B cell (primary cell): Measurements from ENCODE around the gene TFB1M. TPM values are rescaled to one million over a fixed set of nuclear protein-coding genes. Genes with fewer than 3 reads are reported as not detected.

Experiments used
- ATAC-seq: fragments of 200-7000 bp; cut with Tn5 transposase; one replicate; pipeline ENCODE4 v1.10.0; 2021; ENCODE audit warnings: low read depth, mild to moderate bottlenecking, moderate number of reproducible peaks, moderate library complexity
- CTCF ChIA-PET: fragments of 350-600 bp; sonication (Branson Sonifier 250); formaldehyde crosslinking; loops from one replicate; lab custom pipeline; 2021; ENCODE audit warnings: antibody characterized with exemption, inconsistent platforms; lab: Charles Lee
- POLR2A ChIA-PET: fragments of 350-600 bp; sonication (Branson Sonifier 250); formaldehyde crosslinking; loops from one replicate; lab custom pipeline; 2021; ENCODE audit warnings: antibody characterized with exemption; lab: Charles Lee
- DNase-seq: peaks from one replicate; pipeline ENCODE4 v3.0.0; 2013
- H2AFZ ChIP-seq: 2 replicates; pipeline ENCODE4 v1.6.1; 2012; ENCODE audit warnings: mild to moderate bottlenecking, low read depth, low read length; ENCODE audit not compliant: insufficient read depth, poor library complexity, severe bottlenecking
- H3K27ac ChIP-seq, 2 donors: 1 replicate in 1 of 2; 2 replicates in 1 of 2; pipeline ENCODE4 v1.5.1; 2012 to 2013; ENCODE audit warnings: low read length in 2 of 2, mild to moderate bottlenecking in 2 of 2, moderate library complexity in 1 of 2
- H3K27me3 ChIP-seq, 4 experiments: fragments of 200-600 bp in 1 of 4; sonication (generic) in 1 of 4; replicated peaks in 1 of 4; 1 replicate in 2 of 4; 2 replicates in 2 of 4; pipeline versions ENCODE4 v1.6.1 to v1.7.0; 2013 to 2016; ENCODE audit warnings: low read length in 3 of 4, mild to moderate bottlenecking in 2 of 4, mixed read lengths in 1 of 4, moderate library complexity in 1 of 4; ENCODE audit not compliant: insufficient read depth in 4 of 4, control insufficient read depth in 3 of 4; ENCODE audit errors: control extremely low read depth in 1 of 4
- H3K36me3 ChIP-seq, 2 experiments: replicated peaks in 1 of 2; 1 replicate in 1 of 2; 2 replicates in 1 of 2; pipeline versions ENCODE4 v1.6.1 to v1.7.1; 2013; ENCODE audit warnings: low read length in 1 of 2; ENCODE audit not compliant: insufficient read depth in 2 of 2, control insufficient read depth in 1 of 2; ENCODE audit errors: control extremely low read depth in 1 of 2, extremely low read depth in 1 of 2
- H3K4me1 ChIP-seq, 2 donors: fragments of 200-600 bp in 1 of 2; sonication (generic) in 1 of 2; 1 replicate in 1 of 2; 2 replicates in 1 of 2; pipeline versions ENCODE4 v1.5.1 to v1.6.1; 2013 to 2017; ENCODE audit warnings: low read length in 2 of 2; ENCODE audit not compliant: control insufficient read depth in 2 of 2, insufficient read depth in 2 of 2
- H3K4me2 ChIP-seq: replicated peaks from 2 replicates; pipeline ENCODE3; 2012; ENCODE audit warnings: mild to moderate bottlenecking, low read depth, low read length; ENCODE audit not compliant: poor library complexity, severe bottlenecking
- H3K4me3 ChIP-seq, 5 experiments: fragments of 200-600 bp in 1 of 5; sonication (generic) in 1 of 5; 1 replicate in 3 of 5; 2 replicates in 2 of 5; pipeline versions ENCODE4 v1.5.1 to v1.7.0; 2011 to 2016; ENCODE audit warnings: low read length in 4 of 5, mild to moderate bottlenecking in 4 of 5, low read depth in 2 of 5, control low read depth in 1 of 5, moderate library complexity in 1 of 5; ENCODE audit not compliant: insufficient read depth in 1 of 5; ENCODE audit errors: control extremely low read depth in 1 of 5, extremely low read depth in 1 of 5
- H3K79me2 ChIP-seq: fragments of 200-600 bp; sonication (generic); one replicate; pipeline ENCODE4 v1.6.0; 2016; ENCODE audit warnings: low read length; ENCODE audit not compliant: control insufficient read depth, insufficient read depth
- H3K9ac ChIP-seq: fragments of 200-600 bp; sonication (generic); 2 replicates; pipeline ENCODE4 v1.6.1; 2017; ENCODE audit warnings: mild to moderate bottlenecking, low read length, moderate library complexity
- H3K9me3 ChIP-seq, 3 donors: one replicate each; pipeline versions ENCODE4 v1.6.1 to v1.7.1; 2013; ENCODE audit warnings: low read length in 2 of 3; ENCODE audit not compliant: control insufficient read depth in 2 of 3, insufficient read depth in 1 of 3; ENCODE audit errors: control extremely low read depth in 1 of 3
- H4K20me1 ChIP-seq: 2 replicates; pipeline ENCODE4 v1.6.0; 2012; ENCODE audit warnings: mild to moderate bottlenecking, low read length; ENCODE audit not compliant: insufficient read depth, control insufficient read depth, poor library complexity, severe bottlenecking
- H3K27ac Mint-ChIP-seq: one replicate; pipeline ENCODE4 v1.8.0; 2021; ENCODE audit warnings: mixed read lengths
- H3K27me3 Mint-ChIP-seq: one replicate; pipeline ENCODE4 v1.8.0; 2021; ENCODE audit warnings: mixed read lengths
- H3K4me1 Mint-ChIP-seq: one replicate; pipeline ENCODE4 v1.8.0; 2021; ENCODE audit warnings: mixed read lengths
- H3K4me3 Mint-ChIP-seq: one replicate; pipeline ENCODE4 v1.8.0; 2021; ENCODE audit warnings: mixed read lengths
- H3K9me3 Mint-ChIP-seq: one replicate; pipeline ENCODE4 v1.8.0; 2022; ENCODE audit warnings: mixed read lengths; ENCODE audit not compliant: insufficient read depth
- EZH2 ChIP-seq: IDR thresholded peaks from 2 replicates; pipeline ENCODE4 v1.6.1; 2012; ENCODE audit warnings: borderline replicate concordance, low read depth, mild to moderate bottlenecking, moderate library complexity, low read length; ENCODE audit not compliant: insufficient read depth, poor library complexity, severe bottlenecking
- WGBS: methylation state at CpG from one replicate; pipeline ENCODE4 v1.1.5; 2013; ENCODE audit warnings: missing lambda C conversion rate; ENCODE audit not compliant: insufficient coverage; 5-methylcytosine and 5-hydroxymethylcytosine counted together
- intact Hi-C: fragments of 100-400 bp; cut with micrococcal nuclease; formaldehyde crosslinking; loops from one replicate; pipeline ENCODE4 v1.10.0; 2022
- polyA plus RNA-seq: library from polyadenylated mRNA; depleted of rRNA; stranded (reverse); fragments of >200 nt; gene quantifications from 2 replicates; pipeline ENCODE4 v1.2.3, GENCODE V29; 2012
- total RNA-seq, 2 donors: library from RNA; stranded (reverse); fragments of 120-200 nt in 1 of 2; gene quantifications; 1 replicate in 1 of 2; 2 replicates in 1 of 2; pipeline versions ENCODE4 v1.2.3 to v1.2.4, GENCODE V29; 2013 to 2022
- TF ChIP-seq, protein P1 (sequence below): fragments of 200-600 bp; IDR thresholded peaks from one replicate; pipeline ENCODE4 v1.8.0; 2022; ENCODE audit warnings: antibody characterized with exemption, mild to moderate bottlenecking

TFB1M gene
- total and polyA plus RNA-seq, 2 donors (not counting 1 experiment from before 2014, with no cell fraction given), result 18.6 to 49.9 TPM

DNA sequence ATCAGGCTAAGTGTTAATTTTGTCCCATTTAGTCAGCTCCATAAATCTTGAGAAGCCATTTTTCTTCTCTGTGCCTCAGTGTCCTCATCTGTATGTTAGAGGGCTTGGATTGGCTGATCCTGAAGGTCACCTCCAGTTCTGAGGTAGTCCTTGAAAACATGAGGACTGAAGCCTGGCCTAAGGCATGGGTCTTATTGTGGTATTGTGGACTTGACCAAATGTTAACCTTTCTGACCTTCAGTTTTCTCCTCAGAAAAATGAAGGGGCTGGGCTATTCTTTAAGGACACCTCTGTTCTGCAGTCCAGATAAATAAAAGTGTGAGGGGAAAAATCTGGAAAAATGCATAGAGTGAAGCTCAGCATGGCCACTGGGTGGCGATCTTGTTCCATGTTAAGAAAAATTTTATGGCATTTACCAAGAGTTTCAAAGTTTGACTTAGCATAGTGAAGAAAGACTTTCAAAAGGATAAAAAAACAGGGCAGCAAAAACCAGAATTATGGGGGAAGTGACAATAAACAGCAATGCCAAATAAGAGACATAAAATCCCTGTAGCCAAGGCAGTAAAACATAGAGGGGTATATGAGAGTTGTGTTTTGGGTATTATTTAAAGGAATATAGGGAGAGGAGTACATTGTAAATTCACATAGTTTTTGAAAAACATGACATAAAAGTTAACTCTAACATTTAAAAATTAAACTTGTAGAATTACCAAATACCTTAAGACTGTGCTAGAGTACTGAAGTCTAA lies 13.2 kb upstream of the TFB1M start:
- ChIA-PET CTCF (interaction anchor here (0.8 to 3.2 kb wide), 14 partner anchors 9 to 1825 kb away, joined by 3 to 19 read pairs (median 4); no protein-coding TSS in a partner anchor), POLR2A (no interaction called here)
- no peaks in the 10 kb centered on the region for H3K27me3 ChIP-seq
- no peak overlapping the region for H2AFZ ChIP-seq
- intact Hi-C loops, result loop anchor here (1.0 to 10.0 kb wide), 4 partner anchors 203 to 1947 kb away; no protein-coding TSS in a partner anchor
- H3K4me1 Mint-ChIP-seq, result peaks cover 3% of the 10 kb centered on the region
- H3K4me2 ChIP-seq, result no peak overlapping the region
- H3K9me3 Mint-ChIP-seq, result no peaks in the 10 kb centered on the region
- no peak overlapping the region for H3K4me3 Mint-ChIP-seq
- no peaks in the 10 kb centered on the region for H3K4me1 ChIP-seq
- H3K27ac Mint-ChIP-seq, result no peak overlapping the region
- H3K4me3 ChIP-seq, result no peak overlapping the region
- no peaks in the 10 kb centered on the region for H4K20me1 ChIP-seq
- no peak for TF ChIP-seq EZH2
- TF ChIP-seq, protein P1, sequence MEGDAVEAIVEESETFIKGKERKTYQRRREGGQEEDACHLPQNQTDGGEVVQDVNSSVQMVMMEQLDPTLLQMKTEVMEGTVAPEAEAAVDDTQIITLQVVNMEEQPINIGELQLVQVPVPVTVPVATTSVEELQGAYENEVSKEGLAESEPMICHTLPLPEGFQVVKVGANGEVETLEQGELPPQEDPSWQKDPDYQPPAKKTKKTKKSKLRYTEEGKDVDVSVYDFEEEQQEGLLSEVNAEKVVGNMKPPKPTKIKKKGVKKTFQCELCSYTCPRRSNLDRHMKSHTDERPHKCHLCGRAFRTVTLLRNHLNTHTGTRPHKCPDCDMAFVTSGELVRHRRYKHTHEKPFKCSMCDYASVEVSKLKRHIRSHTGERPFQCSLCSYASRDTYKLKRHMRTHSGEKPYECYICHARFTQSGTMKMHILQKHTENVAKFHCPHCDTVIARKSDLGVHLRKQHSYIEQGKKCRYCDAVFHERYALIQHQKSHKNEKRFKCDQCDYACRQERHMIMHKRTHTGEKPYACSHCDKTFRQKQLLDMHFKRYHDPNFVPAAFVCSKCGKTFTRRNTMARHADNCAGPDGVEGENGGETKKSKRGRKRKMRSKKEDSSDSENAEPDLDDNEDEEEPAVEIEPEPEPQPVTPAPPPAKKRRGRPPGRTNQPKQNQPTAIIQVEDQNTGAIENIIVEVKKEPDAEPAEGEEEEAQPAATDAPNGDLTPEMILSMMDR, result peak; percentile 94
- no peaks in the 10 kb centered on the region for H3K27me3 Mint-ChIP-seq
- no peaks in the 10 kb centered on the region for H3K36me3 ChIP-seq
- no peak overlapping the region for H3K9ac ChIP-seq
- H3K9me3 ChIP-seq, result no peaks in the 10 kb centered on the region
- H3K27ac ChIP-seq, result no peak overlapping the region
- 0% methylated on average over 1 of the region's 1 CpG for WGBS
- H3K79me2 ChIP-seq, result no peaks in the 10 kb centered on the region
- ATAC-seq, result peak; percentile 39
- peak; percentile 75 for DNase-seq
